ENCODE data around the gene AGAP6.
"Not testable (repeated sequence)": the region's sequence is repeated elsewhere in the genome, so short reads cannot be mapped to it uniquely, and the experiment has no call there.

The AGAP6 gene

DNA sequence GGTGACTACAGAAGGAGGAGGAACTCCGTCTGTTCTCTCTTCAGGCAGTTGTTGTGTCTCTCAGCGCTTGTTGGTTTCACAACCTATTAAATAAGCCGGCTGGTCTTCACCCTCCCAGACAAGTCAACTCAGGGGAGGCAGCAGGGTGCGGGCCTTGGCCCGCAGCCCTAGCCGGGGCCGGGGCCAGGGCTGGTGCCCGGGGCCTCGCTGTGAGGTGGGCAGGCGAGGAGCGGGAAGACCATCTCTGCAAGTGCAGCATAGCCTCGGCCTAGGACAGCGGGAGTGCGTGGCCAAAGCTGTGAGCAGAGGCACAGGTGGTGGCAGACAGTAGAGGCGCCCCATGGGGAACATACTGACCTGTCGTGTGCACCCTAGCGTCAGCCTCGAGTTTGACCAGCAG is at the start of gene AGAP6:
Gene AGAP6 (plus strand): TSS at position 31 of the 400 bp plus-strand sequence. CDS start 310 bp downstream, at position 341.
- not testable (repeated sequence) for DNase-seq

DNA sequence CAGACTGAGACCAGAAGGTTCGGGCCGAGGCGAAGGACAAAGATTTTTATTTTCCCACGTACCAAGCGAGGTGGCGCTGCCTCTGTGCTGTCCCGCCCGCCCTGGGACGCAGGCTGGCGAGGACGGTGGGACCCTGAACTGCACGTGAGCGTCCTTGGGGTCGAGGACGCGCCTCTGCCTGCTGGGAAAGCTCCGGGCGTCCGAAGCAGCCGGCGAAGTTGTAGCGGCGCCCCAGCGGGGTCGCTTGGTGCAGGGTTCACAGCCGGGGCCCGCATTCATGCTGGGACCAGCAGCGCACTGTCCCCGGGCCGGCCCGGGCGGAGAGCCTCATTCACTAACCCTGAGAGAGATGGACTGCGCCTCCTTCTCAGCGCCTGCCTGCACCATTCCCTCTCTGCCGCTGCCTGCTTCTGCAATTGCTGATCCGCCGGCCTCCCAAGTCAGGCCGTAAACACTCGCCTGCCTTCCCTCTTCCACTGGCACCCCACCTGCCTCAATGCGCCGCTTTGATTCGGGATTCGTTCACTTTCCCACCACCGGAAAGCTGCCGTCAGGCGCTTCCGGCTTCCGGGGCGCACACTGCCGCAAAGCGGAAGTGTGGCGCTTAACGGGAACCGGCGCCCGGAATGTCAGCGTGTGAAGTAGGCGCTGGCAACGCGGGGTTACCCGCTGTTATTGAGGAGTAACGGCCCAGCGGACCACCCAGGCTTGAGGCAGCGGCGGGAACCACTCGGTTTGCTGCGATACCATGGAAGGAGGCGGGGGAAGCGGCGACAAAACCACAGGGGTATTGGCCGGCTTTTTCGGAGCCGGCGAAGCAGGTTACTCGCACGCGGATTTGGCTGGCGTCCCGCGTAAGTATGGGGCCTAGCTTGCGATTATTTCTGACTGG is 46.5 kb upstream of the AGAP6 start, which contains the start of the genes PARG and TIMM23B:
Gene PARG (minus strand): TSS at position 581 of the 892 bp plus-strand sequence. CDS start 302 bp downstream, at position 279.
Gene TIMM23B (plus strand): TSS at position 607 of the 892 bp plus-strand sequence. CDS start 142 bp downstream, at position 749.
- DNase-seq = peak; percentile 69

DNA sequence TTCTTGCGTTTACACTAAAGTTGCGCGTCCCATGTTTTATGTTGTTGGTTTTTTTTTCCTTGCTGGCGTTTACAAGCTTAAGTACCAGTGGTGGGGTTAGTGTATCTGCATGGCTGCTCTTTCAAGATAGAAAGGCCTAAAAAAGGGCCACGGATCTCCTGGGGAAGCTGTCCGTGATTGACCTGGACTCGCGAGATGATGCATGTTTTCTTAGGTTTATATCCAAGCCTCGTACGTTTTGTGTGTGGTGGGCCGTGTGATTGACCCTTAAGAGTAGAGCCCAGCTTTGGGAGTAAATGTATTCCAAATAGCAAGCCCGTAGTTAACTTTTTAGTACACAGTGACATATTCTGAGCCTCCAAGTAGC is 45.9 kb upstream of the AGAP6 start:
- DNase-seq = not testable (repeated sequence)

DNA sequence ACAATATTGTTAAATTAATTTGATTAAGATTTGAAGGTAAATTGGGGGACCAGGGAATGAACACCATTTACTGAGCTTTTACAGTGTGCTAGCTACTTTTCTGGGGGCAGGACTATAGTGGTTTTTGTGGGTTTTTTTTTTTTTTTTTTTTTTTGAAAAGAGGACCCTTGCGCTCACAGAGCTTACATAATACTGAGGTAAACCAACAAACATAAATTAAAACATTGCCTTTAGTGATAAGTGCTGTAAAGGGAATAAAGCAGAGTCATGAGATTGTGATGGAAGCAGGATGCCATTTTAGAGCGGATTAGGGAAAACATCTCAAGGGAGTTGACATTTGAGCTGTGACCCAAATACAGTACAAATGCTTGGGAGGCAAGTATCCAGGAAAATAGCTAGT is 44.6 kb upstream of the AGAP6 start:
- DNase-seq = not testable (repeated sequence)

DNA sequence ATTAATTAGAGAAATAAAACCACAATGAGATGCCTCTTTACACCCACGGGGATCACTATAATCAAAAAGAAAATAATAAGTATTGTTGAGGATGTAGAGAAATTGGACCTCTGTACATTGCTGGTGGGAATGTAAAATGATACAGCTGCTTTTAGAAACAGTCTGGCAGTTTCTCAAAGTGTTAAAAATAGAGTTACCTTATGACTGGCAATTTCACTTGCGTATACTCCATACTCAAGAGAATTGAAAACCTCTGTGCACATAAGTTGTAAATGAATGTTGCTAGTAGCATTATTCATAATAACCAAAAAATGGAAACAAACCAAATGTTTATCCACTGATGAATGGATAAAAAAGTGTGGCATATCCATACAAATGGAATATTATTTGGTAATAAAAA is 40.1 kb upstream of the AGAP6 start:
- DNase-seq = not testable (repeated sequence)

DNA sequence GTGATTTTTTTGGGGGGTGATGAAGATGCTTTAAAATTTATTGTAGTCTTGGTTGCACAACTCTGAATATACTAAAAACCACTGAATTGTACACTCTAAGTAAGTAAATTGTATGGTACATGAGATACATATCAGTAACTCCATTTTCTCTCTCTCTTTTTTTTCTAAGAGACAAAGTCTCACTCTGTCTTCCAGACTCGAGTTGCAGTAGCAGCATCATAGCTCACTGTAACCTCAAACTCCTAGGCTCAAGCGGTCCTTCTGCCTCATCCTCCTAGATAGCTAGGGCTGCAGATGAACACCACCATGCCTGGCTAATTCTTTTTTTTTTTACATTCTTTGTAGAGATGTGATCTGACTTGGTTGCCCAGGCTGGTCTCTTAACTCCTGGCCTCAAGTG is 39.5 kb upstream of the AGAP6 start:
- not testable (repeated sequence) for DNase-seq

DNA sequence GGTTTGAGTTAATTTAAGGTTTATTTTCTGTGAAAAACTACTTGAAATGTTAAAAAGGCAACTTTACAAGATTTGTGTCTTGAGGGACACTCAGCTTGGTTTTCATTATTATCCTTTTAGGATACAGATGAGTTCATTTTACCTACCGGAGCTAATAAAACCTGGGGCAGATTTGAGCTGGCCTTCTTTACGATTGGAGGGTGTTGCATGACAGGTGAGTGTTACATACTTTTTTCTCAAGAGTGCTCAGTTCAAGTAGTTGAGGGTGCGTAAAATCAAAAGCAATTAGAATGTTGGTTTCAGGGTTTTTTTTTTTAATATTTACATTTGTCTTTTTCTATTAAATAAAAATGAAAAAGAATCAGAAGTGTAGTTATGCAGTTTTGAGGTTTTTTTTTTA is 36.2 kb upstream of the AGAP6 start:
- DNase-seq = not testable (repeated sequence)

DNA sequence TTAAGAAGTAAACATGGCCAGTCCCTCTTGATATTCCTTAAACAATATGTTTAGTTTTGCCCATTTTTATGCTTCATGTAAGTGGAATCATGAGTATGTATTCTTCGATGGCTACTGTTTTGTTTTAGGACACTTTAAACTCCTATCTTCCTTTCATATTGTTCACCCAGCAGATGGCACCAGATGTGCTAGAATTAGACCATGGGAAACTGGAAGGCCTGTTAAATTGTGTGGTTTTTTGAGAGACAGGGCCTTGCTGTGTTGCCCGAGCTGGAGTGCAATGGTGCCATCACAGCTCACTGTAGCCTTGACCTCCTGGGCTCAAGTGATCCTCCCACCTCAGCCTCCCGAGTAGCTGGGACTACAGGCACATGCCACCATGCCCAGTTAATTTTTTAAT is 35.1 kb upstream of the AGAP6 start:
- DNase-seq = not testable (repeated sequence)

DNA sequence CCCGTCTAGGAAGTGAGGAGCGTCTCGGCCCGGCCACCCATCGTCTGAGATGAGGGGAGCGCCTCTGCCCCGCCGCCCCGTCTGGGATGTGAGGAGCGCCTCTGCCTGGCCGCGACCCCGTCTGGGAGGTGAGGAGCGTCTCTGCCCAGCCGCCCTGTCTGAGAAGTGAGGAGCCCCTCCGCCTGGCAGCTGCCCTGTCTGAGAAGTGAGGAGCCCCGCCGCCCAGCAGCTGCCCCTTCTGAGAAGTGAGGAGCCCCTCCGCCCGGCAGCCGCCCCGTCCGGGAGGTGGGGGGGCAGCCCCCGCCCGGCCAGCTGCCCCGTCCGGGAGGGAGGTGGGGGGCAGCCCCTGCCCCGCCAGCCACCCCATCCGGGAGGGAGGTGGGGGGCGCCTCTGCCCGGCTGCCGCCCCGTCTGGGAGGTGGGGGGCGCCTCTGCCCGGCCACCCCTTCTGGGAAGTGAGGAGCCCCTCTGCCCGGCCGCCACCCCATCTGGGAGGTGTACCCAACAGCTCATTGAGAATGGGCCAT is 17.8 kb upstream of the AGAP6 start:
- DNase-seq = not testable (repeated sequence)

DNA sequence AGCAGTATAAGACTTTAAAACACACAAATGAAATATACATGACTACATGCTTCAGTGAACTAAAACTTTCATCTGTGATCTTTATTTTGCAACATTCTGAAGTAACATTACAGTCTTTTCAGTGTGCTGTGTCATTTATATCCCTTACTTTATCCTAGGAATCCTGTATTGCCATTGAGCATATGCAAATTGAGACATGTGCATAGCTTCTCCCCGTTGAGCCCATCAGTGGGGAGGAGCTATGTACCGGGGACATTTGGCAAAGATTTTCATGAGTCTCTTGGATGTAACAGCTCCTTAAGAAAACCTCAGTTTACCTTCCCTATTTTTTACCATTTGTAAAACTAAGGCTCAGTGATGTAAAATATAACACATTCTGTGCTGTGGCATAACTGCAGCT is 16.7 kb upstream of the AGAP6 start:
- DNase-seq = not testable (repeated sequence)

DNA sequence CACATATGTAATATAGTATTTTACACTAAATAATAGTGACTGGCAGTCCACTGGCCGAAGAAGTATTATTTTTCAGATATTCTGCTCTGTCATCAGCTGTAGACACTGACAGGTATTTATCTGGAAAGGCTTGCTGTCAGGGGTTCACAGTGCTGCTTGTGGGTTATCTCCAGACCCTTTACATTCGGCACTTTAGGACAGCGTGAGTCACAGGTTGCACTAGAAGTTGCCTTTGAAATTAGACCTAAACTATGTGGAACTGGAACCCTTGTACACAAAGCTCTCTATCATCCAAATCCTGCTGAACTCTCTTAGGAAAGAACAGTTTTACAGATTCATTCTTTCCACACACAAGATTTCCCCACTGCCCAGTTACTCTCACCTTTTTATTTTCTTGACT is 16.1 kb upstream of the AGAP6 start:
- DNase-seq = not testable (repeated sequence)

DNA sequence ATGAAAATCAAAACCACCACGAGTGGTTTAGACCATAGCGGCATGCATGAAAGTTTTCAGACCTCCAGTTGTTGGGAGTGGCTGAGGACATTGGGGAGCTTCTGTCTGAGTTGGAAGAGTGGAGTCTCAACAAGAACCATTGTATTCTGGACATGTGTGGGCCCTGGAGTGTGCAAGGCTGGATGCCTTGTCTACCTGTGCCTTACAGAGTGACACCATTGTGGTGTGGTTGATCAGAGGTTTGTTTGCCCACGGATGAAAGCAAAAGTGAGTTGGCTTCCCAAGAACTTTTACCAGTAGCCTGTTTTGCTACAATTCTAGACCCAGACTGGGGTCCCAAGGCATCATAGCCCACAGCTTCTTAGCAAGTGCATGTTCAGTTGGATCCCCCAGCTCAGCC is 10.4 kb upstream of the AGAP6 start:
- not testable (repeated sequence) for DNase-seq

DNA sequence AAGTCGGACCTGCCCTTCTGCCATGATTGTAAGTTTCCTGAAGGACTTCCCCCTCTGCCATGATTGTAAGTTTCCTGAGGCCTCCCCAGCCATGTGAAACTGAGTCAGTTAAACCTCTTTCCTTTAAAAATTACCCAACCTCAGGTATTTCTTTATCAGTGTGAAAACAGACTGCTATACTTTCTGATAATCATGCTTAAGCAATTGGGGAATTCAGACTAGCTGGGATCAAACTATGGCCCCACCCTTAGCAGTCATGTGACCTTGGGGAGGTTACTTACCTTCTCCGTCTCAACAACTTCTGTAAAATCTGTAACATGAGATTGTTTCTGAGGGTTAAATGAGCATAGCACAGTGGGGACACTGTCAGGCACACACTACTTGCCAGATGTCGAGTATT is 999 bp upstream of the AGAP6 start:
- DNase-seq = not testable (repeated sequence)

DNA sequence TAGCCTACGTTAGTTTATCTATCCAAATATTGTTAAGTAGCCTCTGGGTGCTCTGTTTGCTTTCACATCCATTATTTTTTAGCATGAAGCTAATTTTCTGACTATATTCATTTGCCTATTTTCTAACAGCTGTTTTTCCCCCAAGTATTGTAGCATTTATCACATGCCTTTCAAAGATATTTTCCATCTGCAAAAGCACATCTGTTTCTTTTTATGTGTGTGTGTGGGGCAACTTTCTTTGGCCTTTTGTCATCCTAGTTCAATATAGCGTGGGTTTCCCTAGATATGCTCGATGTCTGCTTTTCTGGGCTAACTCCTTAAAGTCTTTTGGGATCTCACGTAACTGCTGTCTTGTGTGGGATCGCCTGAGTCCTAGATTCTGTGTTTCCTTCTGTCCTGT is 7.1 kb downstream of the AGAP6 start:
- DNase-seq = not testable (repeated sequence)

DNA sequence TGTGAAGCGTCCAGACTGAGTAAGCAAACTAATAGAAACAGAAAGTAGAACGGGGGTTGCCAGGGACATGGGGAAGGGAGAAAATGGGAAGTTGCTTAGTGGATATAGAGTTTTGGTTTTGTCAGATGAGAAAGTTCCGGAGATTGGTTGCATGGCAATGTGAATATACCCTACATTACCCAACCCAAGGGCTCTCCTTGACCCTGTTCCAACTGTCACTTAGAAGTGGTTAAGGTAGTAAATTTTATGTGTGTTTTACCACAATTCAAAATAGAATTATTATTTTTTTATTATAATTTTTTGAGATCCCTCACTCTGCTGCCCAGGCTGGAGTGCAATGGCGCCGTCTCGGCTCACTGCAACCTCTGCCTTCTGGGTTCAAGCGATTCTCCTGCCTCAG is 25.8 kb downstream of the AGAP6 start:
- DNase-seq = not testable (repeated sequence)

DNA sequence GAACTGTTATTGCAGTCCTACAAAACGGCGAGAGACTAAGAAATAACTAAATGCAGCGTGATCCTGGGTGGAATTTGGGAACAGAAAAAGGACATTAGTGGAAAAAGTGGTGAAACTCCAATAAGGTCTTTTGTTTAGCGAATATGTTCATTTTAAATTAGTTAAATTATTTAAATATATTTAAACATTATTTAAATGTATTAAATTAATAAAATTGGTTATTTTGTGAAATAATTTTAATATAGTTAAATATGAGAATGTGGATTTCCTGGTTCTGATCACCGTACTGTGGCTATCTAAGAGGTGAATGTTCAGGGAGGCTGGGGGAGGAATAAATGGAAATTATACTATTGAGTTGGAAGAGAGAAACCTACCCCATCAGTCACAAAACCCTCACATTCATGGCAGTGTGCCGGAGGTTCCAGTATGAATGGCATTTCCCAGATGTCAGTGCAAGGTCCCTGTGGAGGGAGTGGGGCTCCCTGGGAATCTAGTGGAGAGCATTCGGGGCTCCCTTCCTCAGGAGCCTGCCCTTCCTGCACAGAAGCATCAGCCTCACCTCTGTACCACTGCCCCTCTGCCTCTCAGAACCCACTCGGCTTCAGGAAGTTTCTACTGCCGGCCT is 27.5 kb downstream of the AGAP6 start:
- not testable (repeated sequence) for DNase-seq

DNA sequence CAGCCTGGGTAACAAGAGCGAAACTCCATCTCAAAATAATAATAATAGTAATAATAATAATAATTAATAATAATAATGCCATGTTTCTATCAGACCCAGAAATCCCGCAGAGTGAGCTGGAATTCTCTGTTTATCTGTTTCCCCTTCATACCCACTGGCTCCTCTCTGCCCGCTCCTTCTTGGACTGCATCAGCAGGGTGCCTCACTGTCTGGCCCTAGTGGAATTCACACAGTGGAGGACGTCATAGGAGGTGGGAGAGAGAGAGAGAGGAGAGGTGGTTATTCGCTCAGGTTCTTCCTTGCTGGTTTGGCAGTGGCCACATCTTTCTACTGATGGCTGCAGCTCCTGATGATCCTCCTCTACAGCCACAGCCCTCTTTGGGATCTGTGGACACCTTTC is 28.7 kb downstream of the AGAP6 start:
- DNase-seq = not testable (repeated sequence)

DNA sequence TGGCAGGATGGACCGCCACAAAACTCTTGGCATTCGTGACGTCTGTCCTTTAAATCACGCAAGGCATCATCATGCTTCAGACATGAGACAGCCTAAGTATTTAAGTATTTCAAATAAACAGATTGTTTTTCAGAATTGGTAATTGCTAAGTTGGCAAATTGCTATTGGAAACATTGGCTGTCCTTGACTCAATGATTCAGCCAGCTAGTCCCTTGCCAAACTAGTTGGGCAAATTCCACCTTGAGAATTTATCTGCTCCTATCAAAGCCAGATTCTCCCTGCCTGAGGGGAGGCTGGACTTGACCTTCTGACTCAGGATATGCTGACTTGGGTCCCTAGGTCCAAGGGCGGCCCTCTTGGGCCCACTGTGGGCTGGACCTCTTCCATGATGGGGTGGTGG is 29.4 kb downstream of the AGAP6 start:
- not testable (repeated sequence) for DNase-seq

DNA sequence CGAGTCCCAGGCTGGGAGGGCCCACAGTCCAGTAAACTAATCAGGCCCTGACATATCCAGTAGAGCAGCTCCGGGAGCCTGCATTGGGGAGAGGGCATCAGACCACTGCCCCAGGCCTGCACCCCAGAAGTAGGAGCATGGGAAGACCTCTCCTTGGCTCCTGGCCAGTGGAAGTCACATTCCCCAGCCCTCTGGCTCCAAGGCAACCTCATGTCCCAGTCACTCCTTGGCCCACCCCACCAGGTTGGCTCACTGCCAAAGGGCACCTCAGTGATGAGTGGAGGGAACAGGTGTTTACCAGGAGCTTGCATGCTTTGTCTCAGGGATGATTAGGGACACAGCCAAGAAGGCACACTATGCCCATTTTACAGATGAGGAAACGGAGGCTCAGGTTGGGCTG is 31.1 kb downstream of the AGAP6 start:
- DNase-seq = not testable (repeated sequence)

DNA sequence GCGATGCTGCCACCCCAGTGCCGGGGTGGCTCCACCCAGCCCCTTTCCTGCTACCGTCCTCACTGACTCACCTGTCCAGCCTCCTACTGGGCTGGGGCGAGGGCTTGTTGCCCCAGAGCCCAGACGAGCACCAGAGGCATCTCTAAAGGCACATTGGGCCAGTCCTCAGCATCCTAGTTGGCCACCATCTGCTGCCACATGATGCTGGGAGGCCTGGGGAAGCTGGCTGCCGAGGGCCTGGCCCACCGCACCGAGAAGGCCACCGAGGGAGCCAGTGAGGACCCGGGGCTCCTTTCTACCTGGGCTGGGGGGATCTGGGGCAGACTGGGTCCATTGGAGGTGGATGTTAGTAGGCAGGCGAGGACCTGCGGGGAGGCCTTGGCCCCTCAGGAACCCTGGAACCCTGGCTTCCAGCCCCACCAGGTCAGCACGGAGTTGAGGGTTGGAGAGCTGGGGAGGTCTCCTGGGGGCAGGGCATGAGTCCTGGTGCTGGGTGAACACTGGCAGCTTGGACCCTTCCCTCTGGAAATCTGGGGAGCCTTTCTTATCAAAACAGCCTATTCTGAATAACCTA is 32.3 kb downstream of the AGAP6 start:
- not testable (repeated sequence) for DNase-seq

DNA sequence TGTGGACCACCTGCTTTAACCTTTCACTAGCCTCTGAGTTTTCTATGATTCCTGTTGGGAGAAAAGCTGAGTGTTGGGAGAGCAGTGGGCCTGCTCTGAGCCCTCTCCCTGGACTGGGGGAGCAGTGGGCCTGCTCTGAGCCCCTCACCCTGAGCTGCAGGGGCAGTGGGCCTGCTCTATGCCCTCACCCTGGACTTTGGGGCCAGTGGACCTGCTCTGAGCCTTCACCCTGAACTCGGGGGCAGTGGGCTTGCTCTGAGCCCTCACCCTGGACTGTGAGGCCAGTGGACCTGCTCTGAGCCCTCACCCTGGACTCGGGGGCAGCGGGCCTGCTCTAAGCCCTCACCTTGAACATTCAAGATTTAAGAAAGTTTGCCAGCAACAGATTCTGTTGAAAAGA is 33.4 kb downstream of the AGAP6 start:
- DNase-seq = no peak

DNA sequence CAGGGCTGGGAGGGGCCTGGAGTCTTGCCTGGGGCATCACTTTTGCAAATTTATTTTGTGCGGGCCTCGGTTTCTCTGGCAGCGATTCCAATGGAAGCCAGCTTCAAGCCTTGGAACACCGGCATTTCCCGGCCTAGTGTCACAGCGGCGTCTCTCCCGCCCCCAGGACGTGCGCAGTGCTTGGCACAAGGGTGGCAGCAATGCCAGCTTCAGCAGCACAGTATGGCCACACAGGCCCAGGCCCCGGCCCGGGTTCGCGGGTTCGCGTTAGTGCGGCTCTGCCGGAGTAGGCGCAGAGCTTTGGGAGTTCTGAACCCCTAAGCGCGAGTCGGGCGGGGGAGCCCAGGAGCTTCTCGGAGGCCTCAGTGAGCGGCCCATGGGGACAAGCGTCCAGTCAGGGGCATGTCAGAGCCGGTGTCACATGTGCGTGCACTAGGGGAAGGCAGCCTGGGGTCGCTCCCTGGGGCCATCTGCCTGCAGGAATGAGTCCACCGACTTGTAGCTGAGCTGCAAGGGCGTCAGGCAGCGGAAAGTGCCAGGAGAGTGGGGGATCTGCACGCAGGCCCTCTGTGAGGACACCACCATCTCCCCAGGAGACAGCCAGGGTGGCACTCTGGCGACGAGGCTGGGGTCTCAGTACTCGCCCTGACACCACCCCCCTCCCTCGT is 36.6 kb downstream of the AGAP6 start:
- DNase-seq = not testable (repeated sequence)

DNA sequence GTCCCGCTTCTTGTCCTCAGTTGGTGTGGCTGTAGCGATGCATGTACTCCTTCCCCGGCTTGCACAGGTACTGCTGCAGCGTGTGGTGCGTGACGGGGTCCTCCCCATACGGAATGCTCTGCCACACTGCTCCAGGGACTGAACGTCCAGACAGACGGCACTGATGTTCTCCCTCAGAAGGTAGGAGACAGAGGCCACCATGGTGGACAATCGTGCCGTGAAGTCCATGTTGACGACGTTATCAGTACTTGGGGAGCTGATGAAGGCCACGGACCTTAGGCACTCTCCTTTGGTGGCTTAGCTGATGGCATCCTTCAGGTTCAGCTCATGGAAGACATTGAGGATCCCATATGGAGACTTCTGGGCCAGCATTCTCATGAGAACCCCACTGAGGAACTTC is 37.4 kb downstream of the AGAP6 start:
- DNase-seq = no peak
